GM18873 (cell line): ENCODE results near the gene OPRL1.
"Not testable (repeated sequence)": the region's sequence is repeated elsewhere in the genome, so short reads cannot be mapped to it uniquely, and the experiment has no call there.

Experiments used
- ATAC-seq: cut with Tn5 transposase; IDR thresholded peaks from one replicate; pipeline ENCODE4 v1.9.1; 2021; ENCODE audit warnings: mild to moderate bottlenecking, moderate library complexity, moderate number of reproducible peaks; ENCODE audit not compliant: unreplicated experiment, low FRiP score

The OPRL1 gene

GRCh38 chr20:64083378-64083803 lies 3.5 kb downstream of the OPRL1 start:
- ATAC-seq: no peak

DNA sequence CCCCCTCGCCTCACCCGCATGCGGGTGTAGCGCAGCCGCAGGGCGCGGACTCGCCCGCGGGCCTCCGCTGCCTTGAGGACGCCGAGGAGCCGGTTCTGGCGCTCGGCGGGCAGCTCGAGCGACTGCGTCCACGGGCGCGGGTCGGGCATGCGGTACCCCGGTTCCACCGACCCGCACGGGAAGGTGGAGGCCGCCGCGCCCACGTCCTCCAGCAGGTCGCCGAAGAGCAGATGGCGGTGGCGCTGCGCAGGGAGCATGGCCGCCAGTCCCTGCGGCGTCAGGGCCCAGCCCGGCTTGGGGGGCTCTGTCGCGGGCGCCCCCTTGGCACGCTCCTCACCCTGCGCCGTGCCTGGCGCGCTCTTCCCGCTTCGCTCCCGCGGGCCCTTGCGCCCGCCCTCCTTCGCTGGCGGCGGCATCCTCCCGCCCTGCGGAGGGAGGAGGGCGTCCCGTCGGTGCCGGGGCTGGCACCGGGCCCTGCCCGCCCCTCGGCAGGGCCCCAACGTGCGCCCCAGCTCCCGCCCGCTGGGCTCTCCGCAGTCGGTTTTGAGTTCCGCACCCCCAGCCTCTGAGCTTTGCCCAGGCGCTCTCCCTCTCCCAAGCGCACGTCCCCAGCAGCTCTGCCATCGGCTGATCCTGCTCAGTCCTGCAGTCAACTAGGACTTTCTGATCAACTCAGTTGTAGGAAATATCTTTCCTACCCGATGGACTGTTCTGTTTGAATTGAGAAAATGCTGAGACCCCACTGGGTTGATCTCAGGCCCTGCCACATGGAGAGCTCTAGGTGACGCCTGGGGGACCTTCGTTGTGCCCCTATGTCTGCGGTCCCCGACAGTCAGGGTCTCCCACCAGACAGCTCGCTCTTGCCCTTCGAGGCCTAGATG lies 4.2 kb downstream of the OPRL1 start, which contains the start of gene LKAAEAR1:
Gene LKAAEAR1 (minus strand): TSS at position 595 of the 881 bp plus-strand sequence. CDS start 179 bp downstream, at position 416.
- ATAC-seq: no peak

DNA sequence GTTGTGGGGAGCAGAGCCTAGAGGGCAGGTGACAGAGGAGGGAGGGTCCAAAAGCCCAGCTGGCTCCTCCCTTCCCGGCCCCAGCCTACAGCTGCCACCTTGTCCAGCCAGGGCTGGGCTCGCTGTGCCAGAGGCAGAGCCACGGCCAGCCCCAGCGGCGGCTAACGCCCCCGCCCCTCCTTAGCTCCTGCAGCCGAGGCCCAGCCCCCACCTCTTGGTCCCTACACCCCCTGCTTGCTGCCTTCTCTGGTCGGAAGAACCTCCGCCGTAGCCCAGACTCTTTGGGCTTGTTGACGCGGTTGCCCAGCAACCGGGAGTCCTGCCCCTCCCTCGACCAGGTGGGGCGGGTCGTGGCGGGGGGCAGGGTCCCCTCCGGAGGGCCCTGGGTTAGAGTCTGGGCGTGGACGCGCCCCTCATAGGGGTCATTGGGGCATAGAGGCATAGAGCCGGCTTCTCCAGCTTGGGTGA lies 4.8 kb downstream of the OPRL1 start:
- no peak for ATAC-seq

GRCh38 chr20:64086801-64087200 lies 6.9 kb downstream of the OPRL1 start:
- ATAC-seq: no peak

DNA sequence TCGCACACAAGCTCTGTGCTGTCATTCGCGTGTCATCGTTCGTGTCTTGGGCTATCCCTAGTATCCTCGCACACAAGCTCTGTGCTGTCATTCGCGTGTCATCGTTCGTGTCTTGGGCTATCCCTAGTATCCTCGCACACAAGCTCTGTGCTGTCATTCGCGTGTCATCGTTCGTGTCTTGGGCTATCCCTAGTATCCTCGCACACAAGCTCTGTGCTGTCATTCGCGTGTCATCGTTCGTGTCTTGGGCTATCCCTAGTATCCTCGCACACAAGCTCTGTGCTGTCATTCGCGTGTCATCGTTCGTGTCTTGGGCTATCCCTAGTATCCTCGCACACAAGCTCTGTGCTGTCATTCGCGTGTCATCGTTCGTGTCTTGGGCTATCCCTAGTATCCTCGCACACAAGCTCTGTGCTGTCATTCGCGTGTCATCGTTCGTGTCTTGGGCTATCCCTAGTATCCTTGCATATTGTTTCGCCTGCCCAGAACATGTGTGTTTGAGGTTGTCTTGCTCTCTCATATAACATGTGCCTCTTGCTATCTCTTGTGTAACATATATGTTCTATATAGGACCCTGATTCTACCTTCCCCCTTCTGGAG lies 7.4 kb downstream of the OPRL1 start:
- not testable (repeated sequence) for ATAC-seq

GRCh38 chr20:64088586-64088985 lies 8.7 kb downstream of the OPRL1 start:
- ATAC-seq: not testable (repeated sequence)

GRCh38 chr20:64090165-64090564 lies 10.3 kb downstream of the OPRL1 start:
- no peak for ATAC-seq

DNA sequence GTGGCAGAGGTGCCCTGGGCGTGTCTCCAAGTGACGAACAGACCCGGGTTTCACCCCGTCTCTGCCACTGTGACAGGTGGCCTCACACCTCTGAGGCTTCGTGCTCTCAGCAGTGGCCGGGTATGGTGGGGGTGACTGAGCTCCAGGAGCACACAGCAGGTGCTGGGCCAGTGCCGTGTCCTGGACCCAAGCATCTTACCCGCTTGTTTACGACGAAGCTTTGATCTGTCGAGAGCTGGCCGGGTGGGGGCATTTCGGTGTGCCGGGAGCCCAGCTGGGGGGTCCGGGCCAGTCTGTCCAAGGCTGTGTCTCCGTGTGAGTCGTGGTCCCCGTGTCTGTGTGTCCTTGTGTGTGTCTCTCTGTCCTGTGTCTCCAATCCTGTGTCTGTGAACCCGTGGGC lies 11.5 kb downstream of the OPRL1 start:
- no peak for ATAC-seq

GRCh38 chr20:64091770-64092169 lies 11.9 kb downstream of the OPRL1 start:
- no peak for ATAC-seq

GRCh38 chr20:64092258-64093012 lies 12.6 kb downstream of the OPRL1 start:
- no peak for ATAC-seq

GRCh38 chr20:64093013-64093503 lies 13.2 kb downstream of the OPRL1 start:
- no peak for ATAC-seq

DNA sequence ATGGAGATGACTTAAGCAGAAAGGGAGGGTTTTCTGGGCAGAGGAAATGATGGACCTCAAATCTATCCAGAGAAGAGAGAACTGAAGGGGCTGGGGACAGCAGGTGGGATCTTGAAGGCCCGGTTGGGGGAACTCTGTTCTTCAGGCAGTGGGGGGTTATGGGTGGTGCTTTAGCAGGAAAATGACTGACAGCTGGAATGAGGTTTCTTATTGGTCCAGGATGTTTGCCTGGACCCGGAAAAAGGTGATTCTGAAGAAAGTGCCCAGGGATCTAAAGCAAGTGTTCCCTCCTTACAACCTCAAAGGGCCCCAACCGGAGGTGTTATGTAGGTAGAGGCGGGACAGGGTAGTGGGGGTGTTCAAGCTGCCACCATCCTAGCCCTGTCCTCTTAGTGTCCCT lies 15.6 kb downstream of the OPRL1 start:
- no peak for ATAC-seq

DNA sequence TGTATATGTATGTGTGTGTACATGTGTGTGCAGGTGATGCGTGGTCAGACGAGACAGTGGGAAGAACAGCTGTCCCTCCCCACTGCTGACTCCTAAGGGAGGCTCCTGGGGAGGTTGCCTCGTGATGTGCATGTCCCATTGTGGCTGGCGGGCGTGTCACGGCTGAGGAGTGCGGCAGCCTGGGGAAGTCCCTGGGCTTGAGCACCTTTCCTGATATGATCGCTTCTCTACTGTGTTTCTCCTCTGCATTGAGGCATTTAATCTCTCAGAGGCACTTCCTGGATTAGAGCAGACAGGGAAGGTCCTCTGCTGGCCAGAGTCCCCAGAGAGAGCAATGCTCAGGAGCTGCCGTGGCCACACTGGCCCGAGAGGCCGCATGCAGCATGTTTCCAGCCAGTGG lies 16.0 kb downstream of the OPRL1 start:
- no peak for ATAC-seq

DNA sequence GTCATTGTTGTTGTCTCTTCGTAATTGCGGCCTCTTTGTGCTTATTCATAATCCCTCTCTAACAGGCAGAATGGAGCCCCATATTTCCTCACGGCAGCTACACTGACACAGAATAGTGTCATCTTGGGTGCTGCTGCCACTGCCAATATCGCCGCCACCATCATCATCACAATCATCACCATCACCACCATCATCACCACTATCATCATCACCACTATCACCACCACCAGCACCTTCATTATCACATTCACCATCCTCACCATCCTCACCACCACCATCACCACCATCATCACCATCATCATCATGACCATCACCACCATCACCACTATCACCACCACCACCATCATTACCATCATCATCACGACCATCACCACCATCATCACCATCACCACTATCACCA lies 16.7 kb downstream of the OPRL1 start:
- ATAC-seq: no peak

GRCh38 chr20:64098471-64099013 lies 18.7 kb downstream of the OPRL1 start:
- ATAC-seq: no peak

DNA sequence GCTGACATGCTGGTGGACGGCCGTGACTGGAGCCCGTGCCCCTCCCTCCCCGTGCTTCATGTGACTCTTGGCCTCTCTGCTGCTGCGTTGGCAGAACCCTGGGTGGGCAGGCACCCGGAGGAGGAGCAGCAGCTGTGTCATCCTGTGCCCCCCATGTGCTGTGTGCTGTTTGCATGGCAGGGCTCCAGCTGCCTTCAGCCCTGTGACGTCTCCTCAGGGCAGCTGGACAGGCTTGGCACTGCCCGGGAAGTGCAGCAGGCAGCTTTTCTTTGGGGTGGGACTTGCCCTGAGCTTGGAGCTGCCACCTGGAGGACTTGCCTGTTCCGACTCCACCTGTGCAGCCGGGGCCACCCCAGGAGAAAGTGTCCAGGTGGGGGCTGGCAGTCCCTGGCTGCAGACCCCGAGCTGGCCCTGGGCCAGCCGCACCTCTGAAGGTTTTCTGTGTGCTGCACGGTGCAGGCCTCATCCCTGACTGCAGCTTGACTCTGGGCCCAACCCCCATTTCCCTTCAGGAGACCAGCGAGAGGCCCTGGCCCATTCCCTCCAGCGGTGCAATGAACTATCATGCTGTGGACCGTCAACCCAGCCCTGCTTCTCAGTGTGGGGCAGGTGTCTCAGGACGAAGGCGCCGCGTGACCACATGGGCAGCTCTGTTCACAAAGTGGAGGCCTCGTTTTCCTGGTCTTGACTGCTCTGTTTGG lies 19.4 kb downstream of the OPRL1 start:
- ATAC-seq: no peak

GRCh38 chr20:64099880-64100565 lies 20.1 kb downstream of the OPRL1 start:
- no peak for ATAC-seq

GRCh38 chr20:64100566-64100888 lies 20.6 kb downstream of the OPRL1 start:
- ATAC-seq: no peak

DNA sequence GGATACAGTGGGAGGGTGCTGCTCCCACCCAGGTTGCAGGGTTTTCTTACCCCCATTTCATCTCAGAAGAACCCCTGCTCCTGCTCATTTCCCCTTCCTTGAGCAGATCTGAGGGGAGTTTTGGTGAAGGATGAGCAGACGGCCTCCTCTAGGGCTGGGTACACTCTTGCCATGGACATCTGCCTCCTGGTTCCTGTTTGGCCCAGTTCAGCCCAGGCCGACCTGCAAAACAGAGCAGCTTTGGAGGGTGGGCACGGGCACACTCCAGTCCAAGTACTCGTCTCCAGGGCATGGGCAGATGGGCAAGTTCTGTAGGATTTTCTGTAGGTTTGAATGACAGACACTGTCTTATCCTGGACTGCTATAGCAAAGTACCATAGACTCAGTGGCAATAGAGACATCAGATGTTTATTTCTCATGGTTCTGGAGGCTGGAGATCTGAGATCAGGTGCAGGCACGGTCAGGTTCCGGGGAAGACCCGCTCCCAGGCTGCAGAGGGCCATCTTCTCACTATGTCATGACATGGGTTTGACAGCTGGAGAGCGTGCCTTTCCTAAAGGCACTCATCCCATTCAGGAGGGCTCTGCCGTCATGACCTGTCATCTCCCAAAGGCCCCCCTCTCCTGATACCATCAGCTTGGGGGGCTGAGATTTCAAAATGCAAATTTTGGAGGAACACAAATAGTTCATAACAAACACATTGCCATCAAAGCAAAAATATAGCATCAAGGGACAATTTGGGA lies 21.2 kb downstream of the OPRL1 start:
- ATAC-seq: no peak
